ENCODE data around the gene SNX4. TPM values are rescaled to one million over a fixed set of nuclear protein-coding genes. Genes with fewer than 3 reads are reported as not detected.

SNX4 gene
- total and polyA plus RNA-seq, 9 donors = 16.7 to 36.1 (median 31.8) TPM

- Histone ChIP-seq H3K4me1 (ENCODE audit: insufficient read depth) (no peaks in the 10 kb centered on the region), H3K9me3 (no peaks in the 10 kb centered on the region), H3K27me3 (no peaks in the 10 kb centered on the region), H3K4me3 (no peak overlapping the region), H3K36me3 (no peaks in the 10 kb centered on the region), H3K27ac (no peak overlapping the region)
- TF ChIP-seq CTCF (IDR thresholded peaks at IDR 0.05) (no peak), POLR2A (IDR thresholded peaks at IDR 0.05) (no peak), EP300 (IDR thresholded peaks at IDR 0.05) (no peak)
- 0 to 10% (median 5%) methylated on average over 1 of the region's 1 CpG for WGBS, 3 donors
- intact Hi-C loops (cut with DNase I) = no loop called here
- no peak for DNase-seq
Observed at GRCh38 chr3:125511420-125512118, 8.4 kb downstream of the SNX4 start.

- intact Hi-C loops (cut with DNase I) = no loop called here
- Histone ChIP-seq H3K27ac (no peak overlapping the region), H3K9me3 (no peaks in the 10 kb centered on the region), H3K27me3 (no peaks in the 10 kb centered on the region), H3K4me3 (no peak overlapping the region), H3K36me3 (no peaks in the 10 kb centered on the region), H3K4me1 (ENCODE audit: insufficient read depth) (no peaks in the 10 kb centered on the region)
- TF ChIP-seq CTCF (IDR thresholded peaks at IDR 0.05) (no peak), POLR2A (IDR thresholded peaks at IDR 0.05) (no peak), EP300 (IDR thresholded peaks at IDR 0.05) (no peak)
- no peak for DNase-seq
- 94 to 99% (median 97%) methylated on average over 3 of the region's 3 CpGs for WGBS, 3 donors
Observed at GRCh38 chr3:125507128-125507527, 12.9 kb downstream of the SNX4 start.

GRCh38 chr3:125498630-125499029 is 21.4 kb downstream of the SNX4 start:
- Histone ChIP-seq H3K4me1 (ENCODE audit: insufficient read depth) (no peaks in the 10 kb centered on the region), H3K4me3 (no peak overlapping the region), H3K27me3 (no peaks in the 10 kb centered on the region), H3K36me3 (no peaks in the 10 kb centered on the region), H3K9me3 (no peaks in the 10 kb centered on the region), H3K27ac (no peak overlapping the region)
- intact Hi-C loops (cut with DNase I) = no loop called here
- TF ChIP-seq EP300 (IDR thresholded peaks at IDR 0.05) (no peak), CTCF (IDR thresholded peaks at IDR 0.05) (no peak), POLR2A (IDR thresholded peaks at IDR 0.05) (no peak)
- no peak for DNase-seq

GRCh38 chr3:125496701-125497100 is 23.3 kb downstream of the SNX4 start:
- TF ChIP-seq POLR2A (IDR thresholded peaks at IDR 0.05) = no peak
- no peak for TF ChIP-seq CTCF (IDR thresholded peaks at IDR 0.05)
- no peak for TF ChIP-seq EP300 (IDR thresholded peaks at IDR 0.05)
- intact Hi-C loops (cut with DNase I) = no loop called here
- H3K4me1 ChIP-seq (ENCODE audit: insufficient read depth) = no peaks in the 10 kb centered on the region
- DNase-seq = no peak
- no peak overlapping the region for H3K27ac ChIP-seq
- 97 to 99% (median 97%) methylated on average over 2 of the region's 2 CpGs for WGBS, 3 donors
- H3K36me3 ChIP-seq = no peaks in the 10 kb centered on the region
- no peaks in the 10 kb centered on the region for H3K9me3 ChIP-seq
- no peak overlapping the region for H3K4me3 ChIP-seq
- no peaks in the 10 kb centered on the region for H3K27me3 ChIP-seq
